ENCODE results near the gene TMEM117. TPM values are rescaled to one million over a fixed set of nuclear protein-coding genes. Genes with fewer than 3 reads are reported as not detected.

Gene TMEM117
- total RNA-seq, 1 donor from 2014 or later = 0.43 TPM

DNA sequence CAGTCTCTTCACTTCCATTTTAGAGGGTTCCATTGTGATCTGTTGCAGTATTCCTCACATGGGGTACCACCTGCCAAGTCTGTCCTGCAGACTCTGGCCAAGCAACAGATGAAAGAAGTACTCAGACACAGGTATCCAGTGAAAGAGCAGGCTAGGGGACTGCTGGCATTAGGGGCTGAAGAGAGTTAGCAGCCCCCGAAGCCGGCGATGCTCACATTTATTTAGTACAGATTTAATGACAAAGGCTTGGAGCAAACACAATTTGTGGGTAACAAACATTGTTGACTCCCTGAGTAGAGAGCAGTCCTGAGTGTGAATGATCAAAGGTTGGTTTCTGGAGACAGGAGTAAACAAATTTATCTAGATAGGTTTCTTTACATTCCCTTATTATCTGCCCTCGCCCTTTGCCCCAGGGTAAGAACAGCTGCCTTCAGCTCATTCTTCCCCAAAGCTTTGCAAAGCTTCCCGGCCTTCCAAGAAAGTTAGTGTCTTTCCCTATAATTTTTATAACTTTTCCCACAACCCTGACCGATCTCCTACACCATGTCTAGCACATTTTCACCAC is 144.8 kb downstream of the TMEM117 start:
- H3K4me3 ChIP-seq = no peak overlapping the region
- H3K27ac ChIP-seq = no peak overlapping the region
- H3K36me3 ChIP-seq = no peaks in the 10 kb centered on the region
- no peak for DNase-seq (ENCODE audit: low spot score in 2 of 2)
- H3K4me1 ChIP-seq = no peaks in the 10 kb centered on the region
- no peaks in the 10 kb centered on the region for H3K27me3 ChIP-seq
- intact Hi-C loops (cut with DNase I) = no loop called here
- no peaks in the 10 kb centered on the region for H3K9me3 ChIP-seq
- TF ChIP-seq, protein P1, sequence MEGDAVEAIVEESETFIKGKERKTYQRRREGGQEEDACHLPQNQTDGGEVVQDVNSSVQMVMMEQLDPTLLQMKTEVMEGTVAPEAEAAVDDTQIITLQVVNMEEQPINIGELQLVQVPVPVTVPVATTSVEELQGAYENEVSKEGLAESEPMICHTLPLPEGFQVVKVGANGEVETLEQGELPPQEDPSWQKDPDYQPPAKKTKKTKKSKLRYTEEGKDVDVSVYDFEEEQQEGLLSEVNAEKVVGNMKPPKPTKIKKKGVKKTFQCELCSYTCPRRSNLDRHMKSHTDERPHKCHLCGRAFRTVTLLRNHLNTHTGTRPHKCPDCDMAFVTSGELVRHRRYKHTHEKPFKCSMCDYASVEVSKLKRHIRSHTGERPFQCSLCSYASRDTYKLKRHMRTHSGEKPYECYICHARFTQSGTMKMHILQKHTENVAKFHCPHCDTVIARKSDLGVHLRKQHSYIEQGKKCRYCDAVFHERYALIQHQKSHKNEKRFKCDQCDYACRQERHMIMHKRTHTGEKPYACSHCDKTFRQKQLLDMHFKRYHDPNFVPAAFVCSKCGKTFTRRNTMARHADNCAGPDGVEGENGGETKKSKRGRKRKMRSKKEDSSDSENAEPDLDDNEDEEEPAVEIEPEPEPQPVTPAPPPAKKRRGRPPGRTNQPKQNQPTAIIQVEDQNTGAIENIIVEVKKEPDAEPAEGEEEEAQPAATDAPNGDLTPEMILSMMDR (IDR thresholded peaks at IDR 0.05) = no peak

DNA sequence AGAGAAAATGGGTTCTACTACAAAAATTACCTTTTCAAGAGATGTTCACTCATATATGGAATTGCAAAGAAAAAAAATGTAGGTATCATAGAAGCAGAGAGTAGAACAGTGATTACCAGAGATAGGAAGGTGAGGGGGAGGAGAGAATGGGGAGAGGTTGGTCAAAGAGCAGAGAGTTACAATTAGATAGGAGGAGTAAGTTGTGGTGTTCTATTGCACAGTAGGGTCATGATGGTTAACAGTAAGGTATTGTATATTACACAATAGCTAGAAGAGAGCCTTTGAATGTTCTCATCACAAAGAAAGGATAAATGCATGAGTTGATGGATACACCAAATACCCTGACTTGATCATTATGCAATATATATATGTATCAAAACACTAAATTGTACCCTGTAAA is 145.8 kb downstream of the TMEM117 start:
- Histone ChIP-seq H3K27me3 (no peaks in the 10 kb centered on the region), H3K4me3 (no peak overlapping the region), H3K27ac (no peak overlapping the region), H3K9me3 (no peaks in the 10 kb centered on the region), H3K4me1 (no peaks in the 10 kb centered on the region), H3K36me3 (no peaks in the 10 kb centered on the region)
- intact Hi-C loops (cut with DNase I) = no loop called here
- TF ChIP-seq, protein P1 (IDR thresholded peaks at IDR 0.05) = no peak
- DNase-seq (ENCODE audit: low spot score in 2 of 2) = no peak

DNA sequence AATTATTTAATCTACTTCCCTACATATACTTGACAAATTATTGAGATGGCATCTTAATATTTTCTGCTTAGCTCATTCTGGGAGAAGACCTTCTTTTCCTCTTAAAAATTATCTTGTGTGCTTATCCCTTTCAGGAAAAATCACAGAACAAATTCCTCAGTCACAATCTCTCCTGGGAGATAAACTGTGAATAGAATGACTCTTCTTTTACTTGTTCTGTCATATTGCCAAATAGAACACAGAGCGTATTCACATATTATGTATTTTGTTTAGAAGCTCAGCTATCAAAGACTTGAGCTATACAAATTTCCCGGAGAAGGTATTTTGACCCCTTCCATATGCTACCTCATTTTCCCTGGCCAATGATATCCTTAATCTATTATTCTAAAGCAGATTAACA is 146.7 kb downstream of the TMEM117 start:
- intact Hi-C loops (cut with DNase I) = no loop called here
- Histone ChIP-seq H3K4me3 (no peak overlapping the region), H3K36me3 (no peaks in the 10 kb centered on the region), H3K27ac (no peak overlapping the region), H3K4me1 (no peaks in the 10 kb centered on the region), H3K9me3 (no peaks in the 10 kb centered on the region), H3K27me3 (no peaks in the 10 kb centered on the region)
- no peak for DNase-seq (ENCODE audit: low spot score in 2 of 2)
- TF ChIP-seq, protein P1 (IDR thresholded peaks at IDR 0.05) = no peak

DNA sequence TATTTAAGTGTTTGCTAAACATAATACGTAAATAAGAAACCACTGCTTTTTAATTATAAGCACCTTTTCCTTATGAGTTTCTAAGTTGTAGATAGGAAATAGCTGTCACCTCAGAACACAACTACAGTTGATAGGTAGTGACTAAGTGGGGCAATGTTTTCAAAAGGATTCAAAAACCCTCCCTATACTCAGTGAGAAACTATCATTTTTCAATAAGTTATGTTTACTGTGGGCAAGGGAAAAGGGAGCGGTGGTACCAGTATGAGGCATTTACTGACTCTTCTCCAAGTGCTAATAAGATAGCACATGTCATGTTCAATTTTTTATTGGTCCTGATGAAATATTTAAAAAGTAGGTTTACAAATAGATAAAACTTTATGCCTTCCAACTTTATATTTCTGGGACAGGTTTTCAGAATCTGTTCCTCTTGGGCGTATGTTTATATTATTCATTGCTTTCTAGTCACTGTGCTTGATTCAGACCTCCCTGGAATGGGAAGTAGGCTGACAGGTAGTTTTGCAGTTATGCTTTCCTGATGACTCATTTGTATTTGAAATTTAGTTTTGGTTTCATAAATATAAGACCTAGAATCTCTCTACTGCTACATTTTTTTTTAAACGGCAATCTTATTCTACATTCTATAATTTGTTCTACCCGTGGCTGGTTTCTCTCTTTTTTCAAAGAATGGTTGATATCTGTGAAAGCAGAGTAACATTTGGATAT is 153.1 kb downstream of the TMEM117 start:
- TF ChIP-seq, protein P1 (IDR thresholded peaks at IDR 0.05) = no peak
- intact Hi-C loops (cut with DNase I) = no loop called here

DNA sequence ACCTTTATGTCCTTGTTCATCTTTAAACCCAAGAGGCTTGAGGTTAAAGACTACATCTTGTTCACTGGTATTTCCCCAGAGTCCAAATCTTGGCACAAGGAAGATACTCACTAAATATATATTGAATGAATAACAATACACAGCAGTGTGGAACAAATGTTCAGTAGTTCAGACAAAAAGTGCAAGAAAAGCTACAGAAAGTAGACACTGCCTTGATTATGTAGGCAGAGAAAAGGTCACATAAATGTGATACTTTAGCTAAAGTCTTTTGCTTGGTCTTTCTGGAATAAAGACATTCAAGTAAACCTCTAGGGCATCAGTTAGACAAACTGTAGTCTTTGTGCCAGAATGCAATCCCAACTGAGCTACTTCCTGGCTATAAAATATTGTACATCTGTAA is 157.0 kb downstream of the TMEM117 start:
- intact Hi-C loops (cut with DNase I) = no loop called here
- DNase-seq (ENCODE audit: low spot score in 2 of 2) = no peak
- TF ChIP-seq, protein P1 (IDR thresholded peaks at IDR 0.05) = no peak

More for the DNA sequence above, 153.1 kb downstream of the TMEM117 start:
- no peaks in the 10 kb centered on the region for H3K9me3 ChIP-seq
- H3K4me3 ChIP-seq = no peak overlapping the region
- no peak for DNase-seq (ENCODE audit: low spot score in 2 of 2)
- no peak overlapping the region for H3K27ac ChIP-seq
- H3K36me3 ChIP-seq = no peaks in the 10 kb centered on the region
- no peaks in the 10 kb centered on the region for H3K4me1 ChIP-seq
- no peaks in the 10 kb centered on the region for H3K27me3 ChIP-seq

More for the DNA sequence above, 157.0 kb downstream of the TMEM117 start:
- H3K9me3 ChIP-seq = peaks cover 0 to under 1% of the 10 kb centered on the region in 2 donors
- H3K4me3 ChIP-seq = no peak overlapping the region
- H3K27ac ChIP-seq = no peak overlapping the region
- H3K4me1 ChIP-seq = no peaks in the 10 kb centered on the region
- H3K36me3 ChIP-seq = no peaks in the 10 kb centered on the region
- H3K27me3 ChIP-seq = no peaks in the 10 kb centered on the region

Measured in ascending aorta (tissue), 2 donors.